PC-3 (cell line): ENCODE measurements around the gene TRIM71.

Source experiments
- CTCF ChIP-seq: fragments of 300-600 bp; sonication (generic); conservative IDR thresholded peaks from 2 replicates; pipeline ENCODE4 v1.5.1; 2017; ENCODE audit warnings: antibody characterized with exemption, low read depth, mild to moderate bottlenecking, low read length
- EZH2 ChIP-seq: fragments of 300-600 bp; sonication (generic); IDR thresholded peaks from one replicate; pipeline ENCODE4 v1.6.1; 2017; ENCODE audit warnings: antibody characterized with exemption, mild to moderate bottlenecking, low read length; ENCODE audit not compliant: unreplicated experiment

GRCh38 chr3:32848215-32848614 lies 30.4 kb downstream of the TRIM71 start:
- no peak for TF ChIP-seq EZH2
- no peak for TF ChIP-seq CTCF
